Suprapubic skin (tissue), 3 donors: Measurements from ENCODE around the gene MPC2.

Experiments
- CTCF ChIP-seq, 2 donors: fragments of 200-600 bp in 1 of 2; fragments of 450-650 bp in 1 of 2; sonication (generic) in 1 of 2; IDR thresholded peaks; one replicate each; pipeline ENCODE4 v1.5.1; 2016 to 2019; ENCODE audit warnings: antibody characterized with exemption in 2 of 2, mild to moderate bottlenecking in 1 of 2, moderate library complexity in 1 of 2
- POLR2A ChIP-seq, 2 donors: fragments of 450-650 bp; IDR thresholded peaks; one replicate each; pipeline ENCODE4 v1.6.1; 2017; ENCODE audit warnings: antibody characterized with exemption in 2 of 2, mild to moderate bottlenecking in 2 of 2, moderate library complexity in 2 of 2

GRCh38 chr1:167915569-167915968 lies 21.3 kb downstream of the MPC2 start:
- no peak for TF ChIP-seq CTCF (IDR thresholded peaks at IDR 0.05)
- no peak for TF ChIP-seq POLR2A (IDR thresholded peaks at IDR 0.05)
